ENCODE results near the gene OLA1.
A peak's percentile ranks its signal among the peaks of the same experiment; 100 is the strongest.

The OLA1 gene

DNA sequence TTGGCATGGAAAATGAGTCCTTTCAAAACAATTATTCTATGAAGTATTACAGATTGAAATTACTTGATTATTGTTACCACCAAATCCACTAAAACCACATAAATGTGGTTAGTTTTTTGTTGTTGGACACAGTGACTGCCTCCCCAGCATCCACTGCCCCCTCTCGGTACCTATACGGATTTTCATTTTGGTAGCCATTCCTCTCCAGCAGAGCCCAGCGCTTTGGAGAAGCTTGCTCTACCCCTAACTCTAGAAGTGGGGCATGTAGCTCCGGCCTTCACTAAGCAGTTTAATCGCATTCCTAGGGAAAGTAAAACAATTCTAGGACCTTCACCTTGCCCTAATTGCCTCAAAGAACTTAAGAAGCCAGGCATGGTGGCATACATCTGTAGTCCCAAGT, 24.2 kb downstream of the OLA1 start:
- DNase-seq (ENCODE audit: low spot score) = no peak

DNA sequence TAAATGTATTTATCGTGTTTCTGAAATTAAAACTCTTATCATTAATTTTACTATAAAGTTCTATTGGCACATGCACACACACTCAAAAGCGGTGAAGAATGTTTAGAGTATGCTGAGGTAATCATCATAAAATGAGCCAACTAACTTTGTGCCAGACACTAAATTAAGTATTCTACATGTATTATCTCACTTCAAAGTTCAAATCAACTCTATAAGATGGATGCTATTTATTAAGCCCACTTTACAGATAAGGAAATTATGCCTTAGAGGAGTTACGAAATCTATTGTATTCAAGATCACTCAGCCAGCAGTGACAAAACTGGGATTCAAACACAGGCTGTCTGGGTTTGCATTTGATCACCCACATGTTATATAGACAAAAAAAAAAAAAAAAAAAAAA, 24.9 kb downstream of the OLA1 start:
- DNase-seq (ENCODE audit: low spot score) = no peak

DNA sequence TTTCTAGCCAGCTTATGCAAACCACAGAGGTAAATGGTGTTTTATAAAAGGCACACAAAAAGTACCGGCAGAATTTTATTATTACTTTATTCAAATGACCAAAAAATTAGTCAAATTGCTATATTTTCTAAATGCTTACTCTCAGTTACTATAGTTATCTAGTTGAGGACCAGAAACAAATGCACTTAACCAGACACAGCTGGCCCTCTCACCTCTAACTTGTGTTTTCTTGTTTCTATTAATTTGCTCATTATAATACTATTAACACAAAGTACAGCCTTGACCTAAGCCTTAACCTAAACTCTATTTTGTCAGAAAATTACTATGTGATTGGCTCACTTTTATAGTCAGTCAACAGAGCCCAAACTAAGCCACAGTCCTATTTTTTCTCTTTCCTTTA, 26.2 kb downstream of the OLA1 start:
- no peak for DNase-seq (ENCODE audit: low spot score)

DNA sequence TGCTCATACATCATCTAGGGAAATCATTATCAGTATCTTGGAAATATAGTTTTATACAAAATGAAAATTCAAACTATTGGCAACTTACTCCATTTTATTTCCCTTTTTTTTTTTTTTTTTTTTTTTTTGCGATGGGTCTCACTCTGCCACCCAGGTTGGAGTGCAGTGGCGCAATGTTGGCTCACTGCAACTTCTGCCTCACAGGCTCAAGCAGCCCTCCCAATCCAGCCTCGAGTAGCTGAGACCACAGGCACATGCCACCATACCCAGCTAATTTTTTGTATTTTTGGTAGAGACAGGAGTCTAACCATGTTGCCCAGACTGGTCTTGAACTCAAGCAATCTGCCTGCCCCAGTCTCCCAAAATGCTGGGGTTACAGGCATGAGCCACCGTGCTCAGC, 29.0 kb downstream of the OLA1 start:
- DNase-seq (ENCODE audit: low spot score) = no peak

DNA sequence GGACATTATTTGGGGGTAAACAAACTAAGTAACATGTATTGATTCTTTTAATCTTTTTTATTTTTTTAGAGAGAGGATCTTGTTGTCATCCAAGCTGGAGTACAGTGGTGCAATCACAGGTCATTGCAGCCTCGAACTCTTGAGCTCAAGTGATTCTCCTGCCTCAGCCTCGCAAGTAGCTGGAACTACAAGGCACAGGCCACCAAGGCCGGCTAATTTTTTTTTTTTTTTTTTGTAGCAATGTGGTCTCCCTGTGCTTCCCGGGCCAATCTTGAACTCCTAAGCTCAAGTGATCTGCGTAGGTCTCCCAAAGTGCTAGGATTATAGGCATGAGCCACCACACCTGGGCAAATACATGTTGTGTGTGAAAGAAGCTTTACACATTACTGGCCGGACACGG, 29.6 kb downstream of the OLA1 start:
- no peak for DNase-seq (ENCODE audit: low spot score)

DNA sequence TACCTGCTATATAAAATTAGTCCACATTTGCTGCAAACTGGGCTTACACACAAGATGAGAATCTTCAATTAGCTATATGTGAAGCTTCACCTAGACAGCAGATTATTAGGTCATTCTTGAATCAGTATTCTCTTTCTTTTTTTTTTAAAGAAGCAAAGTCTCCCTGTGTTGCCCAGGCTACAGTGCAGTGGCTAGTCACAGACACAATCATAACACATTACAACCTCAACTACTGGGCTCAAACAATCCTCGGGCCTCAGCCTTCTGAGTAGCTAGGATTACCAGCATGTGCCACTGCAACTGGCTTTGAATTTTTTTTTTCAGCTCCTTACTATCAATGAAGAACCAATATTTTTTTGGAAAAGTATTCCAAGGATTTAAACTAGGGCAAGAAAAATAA, 30.5 kb downstream of the OLA1 start:
- DNase-seq (ENCODE audit: low spot score) = no peak

DNA sequence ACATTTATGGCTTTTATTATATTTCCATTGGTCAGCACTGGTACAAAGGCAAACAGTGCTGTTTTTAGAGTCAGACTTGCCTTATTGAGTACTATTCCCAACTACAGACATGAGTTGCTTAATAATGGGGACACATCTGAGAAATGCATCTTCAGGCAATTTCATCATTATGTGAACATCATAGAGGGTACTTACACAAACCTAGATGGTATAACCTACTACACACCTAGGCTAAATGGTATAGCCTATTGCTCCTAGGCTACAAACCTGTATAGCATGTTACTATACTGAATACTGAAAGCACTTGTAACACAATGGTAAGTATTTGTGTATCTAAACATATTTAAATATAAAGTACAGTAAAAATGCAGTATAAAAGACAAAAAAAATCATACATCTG, 36.4 kb downstream of the OLA1 start:
- DNase-seq (ENCODE audit: low spot score) = no peak

DNA sequence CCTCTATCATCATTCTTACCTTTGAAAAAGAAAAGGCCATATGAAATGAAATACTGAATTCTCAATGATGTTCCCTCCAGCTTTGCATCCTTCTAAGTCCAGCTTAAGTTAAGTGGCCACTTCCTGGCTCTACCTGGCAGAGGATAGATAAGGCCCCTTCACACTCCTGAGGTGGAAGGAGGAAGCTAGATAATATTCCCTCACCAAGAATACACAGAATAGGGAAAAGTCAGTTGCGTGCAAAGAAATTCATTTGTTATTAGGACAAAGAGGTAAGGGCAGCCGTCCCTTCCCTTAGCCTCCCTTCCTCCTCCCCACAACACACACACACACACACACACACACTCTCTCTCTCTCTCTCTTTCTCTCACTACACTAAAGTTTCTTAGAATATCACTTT, 37.5 kb downstream of the OLA1 start:
- DNase-seq (ENCODE audit: low spot score) = no peak

DNA sequence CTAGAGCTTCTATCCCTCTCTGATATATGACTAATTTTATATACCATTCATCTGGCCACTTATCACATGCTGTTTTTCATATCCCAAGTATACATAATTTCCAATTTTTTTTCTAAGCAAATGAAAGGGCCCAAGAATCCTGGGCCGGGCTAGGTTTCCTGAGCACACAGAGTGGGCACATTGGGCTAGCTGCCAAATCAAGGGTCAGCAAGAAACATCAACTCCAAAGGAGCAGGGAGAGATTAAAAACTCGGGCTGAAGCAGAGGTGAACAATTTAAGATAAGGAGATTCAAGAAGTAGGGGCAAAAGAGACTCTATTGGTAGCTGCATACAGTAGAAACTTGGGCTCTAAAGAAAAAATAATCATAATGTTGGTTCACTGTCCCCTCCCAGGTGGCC, 39.0 kb downstream of the OLA1 start:
- DNase-seq (ENCODE audit: low spot score) = no peak

DNA sequence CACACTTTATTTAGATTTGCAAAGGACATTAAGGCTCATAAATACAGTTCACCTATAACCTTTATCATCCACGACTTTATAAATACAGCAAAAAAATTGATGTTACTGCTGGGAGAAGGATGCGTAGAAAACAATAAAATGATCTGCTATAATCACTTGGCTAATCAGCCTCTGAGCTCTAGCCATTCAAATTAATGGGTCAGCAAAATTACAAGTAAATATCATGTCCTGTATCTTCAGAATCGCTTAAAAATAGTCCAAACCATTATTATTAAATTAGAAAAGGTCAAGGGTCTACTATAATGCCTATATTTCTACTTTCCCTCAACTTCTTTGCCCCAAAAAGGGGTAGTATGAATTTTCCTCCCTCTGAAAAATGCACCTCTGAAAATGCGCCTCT, 40.3 kb downstream of the OLA1 start:
- no peak for DNase-seq (ENCODE audit: low spot score)

DNA sequence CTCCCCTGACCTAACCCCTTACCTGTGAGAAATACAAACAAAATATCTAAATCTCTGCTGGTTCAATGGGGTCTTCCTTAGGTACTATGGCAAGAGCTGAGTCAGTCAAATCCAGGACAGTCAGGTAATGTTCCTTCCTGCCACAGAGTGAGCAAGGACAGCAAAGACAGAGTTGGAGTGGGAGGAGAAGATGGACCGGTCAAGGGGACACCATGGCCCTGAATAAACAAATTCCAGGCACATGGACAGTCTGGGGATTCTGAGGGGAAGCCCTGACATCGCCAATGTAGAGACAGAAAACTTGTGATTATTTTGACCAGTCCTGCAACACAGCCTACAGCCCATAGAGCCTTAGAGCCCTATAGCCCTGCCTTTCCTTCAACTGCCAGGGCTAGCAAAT, 42.8 kb downstream of the OLA1 start:
- no peak for DNase-seq (ENCODE audit: low spot score)

DNA sequence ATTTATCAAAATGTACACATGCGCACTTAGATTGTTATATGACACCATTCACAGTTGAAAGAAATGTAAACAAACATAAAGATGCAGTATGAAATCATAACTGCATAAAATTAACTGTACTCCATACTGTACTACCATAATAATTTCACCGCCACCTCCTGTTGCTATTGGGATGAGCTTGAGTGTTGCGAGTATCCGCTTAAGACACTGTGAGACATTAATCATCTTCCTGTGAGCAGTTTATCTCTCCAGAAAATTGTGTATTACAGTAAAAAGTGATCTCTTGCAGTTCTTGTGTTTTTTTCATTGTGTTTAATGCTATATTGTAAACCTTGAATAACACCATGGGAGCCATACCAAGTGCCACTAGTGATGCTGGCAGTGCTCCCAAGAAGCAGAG, 46.1 kb downstream of the OLA1 start:
- DNase-seq (ENCODE audit: low spot score) = no peak

DNA sequence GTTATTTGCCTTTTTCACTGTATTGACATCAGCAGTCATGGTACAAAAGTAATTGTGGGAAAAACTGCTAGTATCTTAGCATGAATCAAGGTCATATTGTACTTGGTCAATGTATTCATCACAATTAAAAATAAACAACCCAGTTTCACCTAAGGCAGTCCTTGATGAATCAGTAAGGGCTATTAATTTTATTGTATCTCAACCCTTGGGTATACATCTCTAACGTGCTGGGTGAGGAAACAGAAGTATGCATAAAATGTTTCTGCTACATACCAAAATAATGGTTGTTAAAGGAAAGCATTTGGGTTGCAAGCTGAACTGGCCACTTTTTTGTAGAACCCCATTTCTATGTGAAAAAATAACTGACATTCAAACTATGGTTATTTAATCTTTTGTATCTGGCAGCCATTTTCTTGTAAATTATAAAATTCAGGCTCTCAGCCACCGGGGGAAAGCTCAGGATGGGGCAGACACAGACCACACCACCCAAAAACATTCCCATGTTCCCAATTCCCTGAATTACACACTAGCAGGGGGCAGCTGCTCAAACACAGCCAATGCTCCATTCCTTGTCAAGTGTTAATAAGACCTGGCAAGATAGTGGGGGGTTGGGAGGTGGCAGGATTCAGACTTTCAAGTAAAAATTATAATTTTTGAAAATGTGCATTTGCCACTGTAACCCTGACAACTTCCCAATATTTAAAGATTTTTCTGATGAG, 49.3 kb downstream of the OLA1 start:
- DNase-seq (ENCODE audit: low spot score) = no peak

DNA sequence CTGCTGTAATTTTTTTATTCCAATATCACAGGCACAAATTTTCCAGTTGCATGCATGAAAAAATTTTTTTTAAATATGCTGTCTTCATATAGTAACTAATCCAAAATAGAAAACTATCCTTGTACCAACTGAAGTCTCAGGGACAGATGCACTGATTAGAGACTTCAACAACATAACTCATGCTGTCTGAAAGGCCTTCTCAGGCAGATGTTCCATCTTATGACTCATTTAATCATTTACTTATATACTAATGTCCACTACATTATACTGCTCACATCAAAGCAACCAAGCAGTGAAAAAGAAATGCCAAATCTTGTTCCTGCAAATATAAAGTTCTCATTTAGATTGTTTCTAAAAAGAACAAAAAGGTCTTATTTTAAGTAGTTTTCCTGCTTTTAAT, 53.1 kb downstream of the OLA1 start:
- no peak for DNase-seq (ENCODE audit: low spot score)

DNA sequence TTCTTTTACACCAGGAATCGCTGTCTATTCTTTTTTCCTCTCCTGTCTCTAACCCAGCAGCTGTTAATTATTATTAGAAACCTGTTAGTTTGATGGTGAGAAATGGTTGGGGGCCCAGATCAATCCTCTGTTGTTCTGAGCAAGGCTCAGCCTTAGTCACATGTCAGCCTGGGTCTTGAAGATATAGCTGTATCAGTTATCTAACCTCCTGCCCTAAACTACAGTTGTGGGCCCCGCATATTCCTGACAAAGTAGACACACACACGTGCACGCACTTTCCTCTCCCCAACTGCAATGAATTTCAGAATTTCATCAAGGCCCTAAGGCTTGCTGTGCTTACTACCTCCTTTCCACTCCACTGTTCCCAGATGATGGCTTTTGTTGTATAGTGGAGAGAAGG, 54.6 kb downstream of the OLA1 start:
- DNase-seq (ENCODE audit: low spot score) = no peak

DNA sequence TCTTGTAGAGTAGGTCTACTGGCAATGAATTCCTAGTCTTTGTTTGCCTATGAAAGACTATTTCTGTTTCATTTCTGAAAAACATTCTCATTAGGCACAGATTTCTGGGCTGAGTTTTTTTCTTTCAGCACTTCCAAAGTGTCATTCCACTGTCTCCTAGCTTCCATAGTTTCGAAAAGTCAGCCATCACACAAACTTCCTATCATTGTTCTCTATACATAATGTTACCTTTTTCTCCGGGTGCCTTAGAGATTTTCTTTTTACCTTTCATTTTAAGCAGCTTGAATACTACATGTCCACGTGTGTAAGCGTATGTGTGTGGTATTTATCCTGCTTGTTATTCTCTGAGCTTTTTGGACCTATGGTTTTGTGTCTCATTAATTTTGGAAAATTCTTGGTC, 55.7 kb downstream of the OLA1 start:
- DNase-seq (ENCODE audit: low spot score) = no peak

DNA sequence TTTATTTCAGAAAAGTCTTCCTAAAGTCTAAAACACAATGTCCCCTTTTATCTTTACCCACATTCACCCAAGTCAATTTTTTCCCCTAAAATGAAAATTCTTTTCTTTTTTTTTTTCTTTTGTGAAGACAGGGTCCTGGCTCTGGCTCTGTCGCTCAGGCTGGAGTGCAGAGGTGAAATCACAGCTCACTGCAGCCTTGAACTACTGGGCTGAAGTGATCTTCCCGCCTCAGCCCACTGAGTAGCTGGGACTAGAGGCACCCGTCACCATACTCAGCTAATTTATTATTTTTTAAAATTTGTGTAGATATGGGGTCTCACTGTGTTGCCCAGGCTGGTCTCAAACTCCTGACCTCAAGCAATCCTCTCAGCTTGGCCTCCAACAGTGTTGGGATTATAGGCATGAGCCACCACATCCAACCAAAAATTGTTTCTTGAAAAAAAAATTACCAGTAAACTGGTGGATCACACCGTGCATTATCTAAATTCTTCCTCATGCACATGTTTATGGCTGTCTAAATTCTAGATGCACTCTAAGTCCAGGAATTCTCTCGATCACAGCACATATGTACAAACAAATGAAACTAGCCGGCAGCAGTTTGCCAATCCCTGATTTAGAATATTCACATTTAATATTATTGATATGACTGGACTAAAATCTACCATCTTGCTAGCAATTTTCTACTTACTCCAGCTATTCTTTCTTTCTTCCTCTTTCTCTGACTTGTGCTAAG, 56.8 kb downstream of the OLA1 start:
- DNase-seq (ENCODE audit: low spot score) = no peak

DNA sequence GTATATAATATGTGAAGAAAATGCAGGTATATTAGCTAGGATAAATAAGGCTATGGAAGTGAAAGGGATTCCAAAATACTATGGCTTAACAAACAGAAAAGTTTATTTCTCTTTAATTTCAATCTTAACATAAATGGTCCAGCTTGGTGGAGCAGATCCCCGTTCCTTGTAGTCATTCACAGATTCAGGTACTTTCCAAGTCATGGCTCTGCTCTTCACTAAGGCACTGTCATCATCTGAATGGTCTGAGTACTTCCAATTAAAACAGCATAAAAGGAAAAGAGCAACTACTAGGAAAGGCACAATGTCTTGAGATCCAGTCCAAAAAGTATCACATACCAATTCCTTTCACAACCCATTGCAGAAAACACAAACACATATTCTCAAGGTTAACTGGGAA, 63.4 kb downstream of the OLA1 start:
- no peak for DNase-seq (ENCODE audit: low spot score)

DNA sequence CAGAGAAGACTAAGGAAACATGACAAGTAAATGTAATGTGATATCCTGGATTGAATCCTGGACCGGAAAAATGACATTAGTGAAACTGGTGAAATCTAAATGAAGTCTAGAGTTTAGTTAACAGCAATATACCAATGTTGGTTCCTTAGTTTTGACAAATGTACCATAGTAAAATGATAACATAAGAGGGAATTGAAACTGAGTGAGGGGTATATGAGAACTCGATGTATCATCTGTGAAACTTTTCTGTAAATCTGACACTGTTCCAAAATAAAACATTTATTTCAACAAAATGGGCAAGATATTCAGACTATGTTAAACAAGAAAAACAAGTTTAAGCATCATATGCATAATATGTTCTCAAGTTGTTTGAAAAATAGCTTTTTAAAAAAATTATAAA, 63.8 kb downstream of the OLA1 start:
- DNase-seq (ENCODE audit: low spot score) = no peak

DNA sequence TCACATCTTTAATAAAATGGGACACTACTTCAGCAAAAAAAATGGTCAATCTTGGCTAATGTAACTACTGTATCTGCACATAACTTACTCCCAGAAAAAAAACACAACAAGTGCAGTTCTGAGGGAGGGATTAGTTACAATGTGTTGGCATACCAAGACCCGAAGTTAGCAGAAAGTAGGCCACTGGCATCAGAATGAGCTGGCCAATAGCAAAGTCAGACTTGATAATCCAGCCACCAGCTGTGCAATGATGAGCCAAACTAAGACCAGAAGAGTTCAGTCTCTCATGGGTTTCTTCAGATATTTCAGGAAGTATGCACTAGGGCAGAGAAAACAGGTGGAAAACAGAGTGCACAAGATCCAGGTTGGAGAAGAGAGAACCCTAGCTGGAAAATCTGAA, 65.3 kb downstream of the OLA1 start:
- no peak for DNase-seq (ENCODE audit: low spot score)

DNA sequence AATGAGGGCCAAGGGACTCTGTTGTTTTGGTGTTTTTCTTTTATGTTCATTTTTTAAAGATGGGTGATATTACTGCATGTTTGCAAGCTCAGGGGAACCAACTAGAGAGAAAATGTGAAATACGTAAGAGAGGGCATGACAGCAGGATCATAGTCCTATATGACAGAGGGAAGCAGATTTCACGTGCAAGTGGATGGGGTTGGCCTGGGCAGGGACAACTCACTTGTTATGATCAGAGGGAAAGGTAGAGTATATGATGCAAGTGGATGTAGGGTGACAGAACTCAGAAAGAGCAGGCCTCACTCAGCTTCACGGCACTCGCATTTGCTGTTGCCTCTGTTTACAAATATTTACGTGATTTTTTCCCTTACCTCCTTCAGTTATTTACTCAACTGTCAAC, 67.0 kb downstream of the OLA1 start:
- DNase-seq (ENCODE audit: low spot score) = no peak

DNA sequence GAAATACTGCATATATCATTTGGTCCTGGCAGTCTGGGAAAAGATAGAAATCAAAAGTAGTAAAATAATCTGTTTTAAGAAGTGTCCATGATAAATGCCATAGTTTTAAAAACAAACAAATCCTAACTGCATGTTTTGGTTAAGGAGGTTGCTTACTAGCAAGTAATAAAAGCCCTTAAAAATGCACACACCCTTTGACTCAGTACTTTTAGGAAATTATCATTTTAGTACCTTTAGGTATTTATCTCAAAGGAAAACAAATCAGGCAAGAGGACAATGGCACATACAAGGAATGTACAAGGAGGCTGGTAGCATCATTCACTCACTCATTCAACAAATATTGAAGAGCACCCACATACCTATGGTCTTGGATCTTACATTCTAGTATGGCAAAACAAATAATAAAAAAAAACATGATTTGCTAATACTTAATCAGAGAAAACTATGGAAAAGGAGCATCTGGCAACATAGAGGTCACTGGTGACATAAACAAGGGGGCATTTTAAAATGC, 67.6 kb downstream of the OLA1 start:
- no peak for DNase-seq (ENCODE audit: low spot score)

DNA sequence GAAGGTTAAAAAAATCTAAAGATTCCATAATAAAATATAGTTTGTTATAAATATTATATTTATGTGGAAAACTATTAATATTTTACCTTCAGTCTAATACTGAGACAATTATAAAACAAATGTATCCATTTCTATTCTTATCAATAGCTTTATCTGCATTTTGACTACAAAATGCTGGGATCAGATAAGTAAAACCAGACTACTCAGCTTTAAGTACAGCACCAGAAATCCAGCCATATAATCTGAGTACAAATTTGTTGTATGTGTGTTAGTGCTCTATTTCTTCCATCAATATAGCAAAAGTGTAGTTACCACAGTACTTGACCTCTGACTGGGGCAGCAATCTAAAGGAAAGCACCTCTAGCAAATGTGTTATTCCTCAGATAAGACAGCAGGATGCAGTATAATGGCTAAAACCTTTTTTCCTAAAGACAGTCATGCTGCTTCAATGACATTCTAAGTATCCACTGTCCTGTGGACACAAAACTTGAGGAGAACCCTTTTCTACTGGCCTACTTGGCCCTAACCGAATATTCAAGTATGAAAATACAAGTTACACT, 68.1 kb downstream of the OLA1 start:
- peak; percentile 9 for DNase-seq (ENCODE audit: low spot score)
